Measurements from ENCODE around the gene GPR162.

GPR162 gene

GRCh38 chr12:6775185-6776174, 46.1 kb upstream of the GPR162 start:
- DNase-seq (ENCODE audit: low read depth), result no peak
- H3K4me3 ChIP-seq (ENCODE audit: low read depth, low read length), result no peak overlapping the region
- no peak for TF ChIP-seq CTCF (IDR thresholded peaks at IDR 0.05; ENCODE audit: low read depth, low read length, missing control alignments)

GRCh38 chr12:6777386-6777785, 44.2 kb upstream of the GPR162 start:
- no peak overlapping the region for H3K4me3 ChIP-seq (ENCODE audit: low read depth, low read length)
- no peak for TF ChIP-seq CTCF (IDR thresholded peaks at IDR 0.05; ENCODE audit: low read depth, low read length, missing control alignments)
- no peak for DNase-seq (ENCODE audit: low read depth)

GRCh38 chr12:6778217-6778573, 43.4 kb upstream of the GPR162 start:
- no peak for TF ChIP-seq CTCF (IDR thresholded peaks at IDR 0.05; ENCODE audit: low read depth, low read length, missing control alignments)
- no peak for DNase-seq (ENCODE audit: low read depth)
- H3K4me3 ChIP-seq (ENCODE audit: low read depth, low read length), result peak overlapping the region; percentile 47

- DNase-seq (ENCODE audit: low read depth), result peak; percentile 57
- TF ChIP-seq CTCF (IDR thresholded peaks at IDR 0.05; ENCODE audit: low read depth, low read length, missing control alignments), result peak; percentile 91
- peak overlapping the region; percentile 47 for H3K4me3 ChIP-seq (ENCODE audit: low read depth, low read length)
Measured at GRCh38 chr12:6778574-6779550, 42.8 kb upstream of the GPR162 start.

GRCh38 chr12:6779708-6780432, 41.8 kb upstream of the GPR162 start:
- no peak overlapping the region for H3K4me3 ChIP-seq (ENCODE audit: low read depth, low read length)
- no peak for DNase-seq (ENCODE audit: low read depth)
- no peak for TF ChIP-seq CTCF (IDR thresholded peaks at IDR 0.05; ENCODE audit: low read depth, low read length, missing control alignments)

- H3K4me3 ChIP-seq (ENCODE audit: low read depth, low read length), result no peak overlapping the region
Measured at GRCh38 chr12:6780573-6780972, 41.0 kb upstream of the GPR162 start.

More at GRCh38 chr12:6780573-6780972, 41.0 kb upstream of the GPR162 start:
- DNase-seq (ENCODE audit: low read depth), result no peak
- TF ChIP-seq CTCF (IDR thresholded peaks at IDR 0.05; ENCODE audit: low read depth, low read length, missing control alignments), result no peak
